Heart left ventricle (tissue), 13 donors: Measurements from ENCODE around the gene TIMM22.

Source experiments
- CTCF ChIP-seq, 12 donors: fragments of 200-600 bp; sonication (generic) in 4 of 12; IDR thresholded peaks; one replicate each; pipeline versions ENCODE4 v1.5.0 to v1.8.0; 2018 to 2022; ENCODE audit warnings: antibody characterized with exemption in 12 of 12, mild to moderate bottlenecking in 5 of 12
- POLR2A ChIP-seq, 2 donors: fragments of 450-650 bp; IDR thresholded peaks; one replicate each; pipeline ENCODE4 v1.6.1; 2017; ENCODE audit warnings: antibody characterized with exemption in 2 of 2, mild to moderate bottlenecking in 2 of 2, moderate library complexity in 2 of 2
- donor health status: ischemic (EF 13 %, LVEDD 7.1; RV severe dilation, severe dysfunction).
- donor health status: DM: no; HTN: yes; CAD: no.
- donor health status: DM: no; HTN: no; CAD: no.
- donor health status: ischemic (EF 25% LVEDD 6.9; RV normal size, moderate dysfunction).
- donor health status: ischemic (EF 25% LVEDD 5.7; RV mildly dilated, moderate dysfunction).
- donor health status: ischemic (EF 35%, LVEDD 5.7; RV mildly dilated, moderate dysfunction).
- donor health status: nonischemic (EF 11% LVEDD 7.7; RV severe dilation, severe dysfunction).
- donor health status: DM: yes; HTN: yes; CAD: no.
- donor health status: PGD.
- donor health status: ischemic (EF 29% LVEDD 5.4; RV normal size, mild dysfunction).
- donor health status: nonischemic (EF 23%, LVEDD 6.1; RV moderate dilation, normal function).

- no peak for TF ChIP-seq CTCF (IDR thresholded peaks at IDR 0.05)
- TF ChIP-seq POLR2A (IDR thresholded peaks at IDR 0.05): no peak
Observed at GRCh38 chr17:998111-998510, 1.2 kb downstream of the TIMM22 start.
